Stimulated activated CD4-positive, alpha-beta T cell treated with anti-CD3 and anti-CD28 coated beads, Interleukin-12 subunit alpha, Interleukin-12 subunit beta, amount 100 ng/mL, for 24 hours (primary cell): ENCODE results near the gene MC2R.
"Not testable (repeated sequence)": the region's sequence is repeated elsewhere in the genome, so short reads cannot be mapped to it uniquely, and the experiment has no call there.

ENCODE experiments used
- DNase-seq, 2 experiments: peaks; one replicate each; pipeline ENCODE4 v3.0.0-alpha.2; 2020; ENCODE audit warnings: low read depth in 2 of 2

Gene MC2R

DNA sequence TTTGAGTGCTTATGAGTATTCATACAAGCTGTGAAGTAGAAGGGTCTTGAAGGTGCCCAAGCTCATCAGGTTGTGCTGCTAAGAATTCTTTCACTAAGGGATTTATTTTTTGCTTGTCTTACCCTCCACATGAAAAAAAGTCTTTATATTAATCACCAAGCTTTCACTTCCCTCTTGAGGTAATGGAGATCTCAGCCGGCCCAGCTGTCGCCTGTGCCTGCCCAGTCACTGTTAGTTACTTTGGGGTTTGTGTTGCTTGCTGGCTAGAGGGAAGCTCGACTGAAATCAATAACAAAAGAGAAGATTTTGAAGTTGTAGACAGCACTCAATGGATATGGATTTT is 21.9 kb downstream of the MC2R start:
- no peak for DNase-seq

DNA sequence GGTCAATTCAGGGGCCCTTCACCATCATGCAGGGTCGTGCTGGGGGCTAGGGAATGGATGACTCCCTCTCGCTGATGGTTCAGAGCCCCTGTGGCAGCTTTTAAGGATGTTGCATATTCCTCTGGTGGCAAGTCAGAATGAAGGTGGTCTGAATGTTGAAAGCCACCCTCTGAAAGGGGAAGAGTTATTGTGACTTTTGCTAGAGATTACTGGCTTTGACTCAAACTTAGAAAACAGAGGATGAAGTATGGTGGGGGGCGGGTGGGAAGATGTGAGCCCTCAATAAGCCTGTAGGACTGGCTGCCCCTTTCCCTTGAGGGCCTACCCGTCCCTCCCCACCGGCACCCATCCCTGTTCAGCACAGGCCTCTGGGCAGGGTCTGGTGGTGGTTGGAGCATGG is 23.2 kb downstream of the MC2R start:
- DNase-seq: no peak

GRCh38 chr18:13890761-13891361 is 24.5 kb downstream of the MC2R start:
- DNase-seq: no peak

GRCh38 chr18:13889671-13890070 is 25.7 kb downstream of the MC2R start:
- no peak for DNase-seq

GRCh38 chr18:13888191-13888716 is 27.1 kb downstream of the MC2R start:
- DNase-seq: no peak

GRCh38 chr18:13885009-13885408 is 30.3 kb downstream of the MC2R start:
- DNase-seq: no peak

GRCh38 chr18:13879937-13880336 is 35.4 kb downstream of the MC2R start:
- no peak for DNase-seq

DNA sequence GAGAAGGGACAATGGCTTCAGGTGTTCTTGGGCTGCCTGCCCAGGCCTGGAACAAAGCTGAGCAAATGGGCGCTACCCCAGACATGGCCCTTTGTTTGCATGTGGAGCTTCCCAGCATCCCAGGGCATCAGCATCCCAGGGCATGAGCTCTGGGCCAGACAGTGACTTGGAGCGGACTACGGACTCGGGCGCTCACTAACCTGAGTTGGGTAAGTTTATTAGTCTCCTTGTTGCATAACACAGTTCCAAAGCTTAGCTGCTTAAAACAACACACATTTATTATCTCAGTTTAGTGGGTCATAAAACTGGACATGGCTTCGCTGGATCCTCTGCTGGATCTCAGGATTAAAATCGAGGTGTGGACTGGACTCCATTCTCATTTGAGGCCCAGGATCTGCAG is 35.8 kb downstream of the MC2R start:
- no peak for DNase-seq

GRCh38 chr18:13878857-13879256 is 36.5 kb downstream of the MC2R start:
- DNase-seq: no peak

DNA sequence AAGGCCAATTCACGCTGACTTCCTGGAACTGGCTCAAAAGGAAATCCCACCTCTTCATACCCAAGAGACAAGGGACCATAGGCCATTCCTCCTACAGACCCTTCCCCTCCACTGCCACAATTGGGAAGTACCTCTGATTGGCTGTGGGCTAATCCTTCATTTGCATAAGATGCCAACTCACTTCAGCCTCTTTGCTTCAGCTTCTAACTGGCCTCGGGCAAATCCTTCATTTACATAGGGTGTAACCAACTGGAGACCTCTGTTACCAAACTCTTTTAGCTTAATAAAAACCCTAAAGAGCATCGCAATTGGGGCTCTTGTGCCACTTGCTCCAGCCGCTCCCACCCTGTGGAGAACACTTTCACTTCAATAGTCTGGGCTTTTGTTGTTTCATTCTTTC is 38.2 kb downstream of the MC2R start:
- DNase-seq: no peak

DNA sequence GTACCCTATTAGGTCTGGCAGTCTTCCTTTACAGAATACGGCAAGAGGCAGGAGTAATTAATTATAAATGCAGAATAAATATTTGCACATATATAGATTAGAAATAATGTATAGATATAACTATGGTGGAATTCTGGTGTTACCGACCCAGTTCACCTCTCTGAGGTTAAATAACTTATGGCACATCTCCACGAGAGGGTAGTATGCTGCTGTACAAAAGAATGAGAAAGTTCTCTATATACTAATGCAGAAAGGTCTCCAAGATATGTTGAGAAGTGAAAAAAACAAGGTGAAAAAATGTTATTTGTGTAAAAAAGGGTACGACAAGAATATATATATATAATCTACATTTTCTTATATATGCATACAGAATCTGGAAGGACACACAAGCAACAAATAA is 40.8 kb downstream of the MC2R start:
- DNase-seq: no peak

- no peak for DNase-seq
Measured at GRCh38 chr18:13872932-13873331, 42.4 kb downstream of the MC2R start.

DNA sequence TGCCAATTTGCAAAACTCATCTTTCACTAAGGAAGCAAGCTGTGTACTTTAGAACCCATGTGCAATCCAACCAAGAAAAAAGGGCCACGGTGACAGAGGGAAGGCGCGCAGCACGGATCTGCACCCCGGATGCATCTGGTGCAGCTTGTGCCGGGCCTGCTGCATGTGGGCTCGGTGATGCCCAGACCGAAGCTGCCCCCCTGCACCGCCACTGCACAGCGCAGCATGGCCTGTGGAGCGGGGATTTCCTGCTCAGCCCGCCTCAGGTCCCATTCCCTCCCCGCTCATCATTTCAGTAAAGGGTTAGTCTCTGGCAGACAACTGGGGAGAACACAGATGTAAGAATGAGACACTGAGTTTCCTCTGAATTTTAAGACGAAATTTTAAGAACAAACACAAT is 43.0 kb downstream of the MC2R start:
- DNase-seq: no peak

DNA sequence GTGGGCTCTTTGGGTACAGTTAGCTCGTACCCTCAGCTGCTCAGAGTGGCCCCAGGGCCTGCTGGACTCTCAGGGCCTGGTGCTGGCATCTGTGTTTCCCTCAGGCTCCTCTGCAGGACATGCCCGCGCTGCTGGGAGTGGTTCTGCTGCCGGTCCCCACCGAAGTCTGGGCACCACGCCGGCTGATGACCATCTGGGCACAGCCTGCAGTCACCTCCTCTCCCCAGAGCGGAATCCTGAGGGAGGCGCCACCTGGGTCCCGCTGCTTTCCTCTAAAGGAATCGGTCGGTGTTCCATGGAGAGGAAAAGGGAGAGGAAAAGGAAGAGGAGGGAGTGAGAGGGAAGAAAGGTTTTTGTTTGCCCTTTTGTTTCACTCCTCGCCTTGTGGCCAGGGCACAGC is 43.6 kb downstream of the MC2R start:
- DNase-seq: no peak

GRCh38 chr18:13868501-13869271 is 46.6 kb downstream of the MC2R start:
- DNase-seq: no peak

DNA sequence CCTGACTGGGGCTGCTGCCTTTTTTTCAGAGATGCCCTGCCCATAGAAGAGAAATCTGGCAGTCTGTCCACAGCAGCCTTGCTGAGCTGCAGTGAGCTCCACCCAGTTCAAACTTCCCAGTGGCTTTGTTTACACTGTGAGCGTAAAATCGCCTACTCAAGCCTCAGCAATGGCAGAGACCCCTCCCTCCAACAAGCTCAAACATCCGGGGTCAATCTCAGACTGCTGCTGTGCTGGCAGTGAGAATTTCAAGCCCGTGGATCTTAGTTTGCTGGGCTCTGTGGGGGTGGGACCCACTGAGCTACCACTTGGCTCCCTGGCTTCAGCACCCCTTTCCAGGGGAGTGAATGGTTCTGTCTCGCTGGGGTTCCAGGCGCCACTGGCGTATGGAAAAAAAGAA is 52.4 kb downstream of the MC2R start:
- not testable (repeated sequence) for DNase-seq

GRCh38 chr18:13849791-13850190 is 65.5 kb downstream of the MC2R start:
- DNase-seq: no peak

- DNase-seq: no peak
Measured at GRCh38 chr18:13836559-13836958, 78.8 kb downstream of the MC2R start.

DNA sequence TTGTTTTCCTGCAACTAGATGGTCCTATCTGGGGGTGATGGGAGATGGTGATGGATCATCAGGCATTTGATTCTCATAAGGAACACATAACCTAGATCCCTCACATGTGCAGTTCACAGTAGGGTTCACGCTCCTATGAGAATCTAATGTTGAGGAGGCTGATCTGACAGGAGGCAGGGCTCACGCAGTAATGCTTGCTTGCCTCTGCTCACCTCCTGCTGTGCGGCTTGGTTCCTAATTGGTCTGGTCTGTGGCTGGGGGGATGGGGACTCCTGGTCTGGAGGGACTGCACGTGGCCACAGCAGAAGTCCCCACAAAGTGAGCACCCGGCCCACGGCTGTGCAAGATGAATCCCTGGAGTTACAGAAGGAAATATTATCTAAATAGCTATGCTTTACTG is 80.1 kb downstream of the MC2R start:
- DNase-seq: no peak

DNA sequence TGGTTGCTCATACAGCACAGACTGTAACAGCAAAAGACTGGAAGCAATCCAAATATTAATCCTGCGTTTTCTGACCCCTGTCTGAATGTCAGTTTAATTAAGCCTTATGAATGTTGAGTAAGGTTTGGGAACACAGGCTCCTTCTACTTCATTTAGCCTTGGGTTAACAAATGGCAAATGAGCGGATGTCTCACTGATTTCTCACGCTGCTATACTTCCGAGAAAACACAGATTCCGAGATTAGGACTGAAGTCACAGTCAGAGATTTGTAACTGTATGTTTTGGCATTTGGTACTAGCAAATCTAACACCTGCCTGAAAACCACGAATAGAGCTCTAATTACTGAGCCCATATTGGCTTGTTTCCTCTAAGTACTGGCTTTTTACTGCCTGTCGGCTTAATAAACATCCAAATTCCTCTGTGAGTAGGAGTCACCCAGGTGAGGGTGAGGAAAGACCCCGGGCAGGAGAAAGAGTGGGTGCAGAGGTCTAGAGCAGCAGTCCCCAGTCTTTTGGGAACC is 80.8 kb downstream of the MC2R start:
- no peak for DNase-seq
